ENCODE measurements around the gene PTTG1IP.

Gene PTTG1IP

GRCh38 chr21:44838951-44839350, 34.5 kb downstream of the PTTG1IP start:
- no peak overlapping the region for H4K5ac ChIP-seq (ENCODE audit: low read length)
- H3K4ac ChIP-seq (ENCODE audit: low read depth, low read length), result no peak overlapping the region
- no peak overlapping the region for H2BK15ac ChIP-seq (replicated peaks; ENCODE audit: low read depth)
- H3K36me3 ChIP-seq (ENCODE audit: control insufficient read depth, insufficient read depth, low read length), result no peaks in the 10 kb centered on the region
- no peaks in the 10 kb centered on the region for H3K4me1 ChIP-seq (ENCODE audit: control insufficient read depth, low read depth, low read length)
- no peaks in the 10 kb centered on the region for H3K27me3 ChIP-seq (ENCODE audit: insufficient read depth, low read length, poor library complexity)
- H3K79me2 ChIP-seq (ENCODE audit: control insufficient read depth, insufficient read depth, low read length), result no peaks in the 10 kb centered on the region
- no peak overlapping the region for H3K56ac ChIP-seq (ENCODE audit: low read length)
- no peak for DNase-seq
- H3K27ac ChIP-seq (ENCODE audit: low read depth, low read length), result no peak overlapping the region
- H4K8ac ChIP-seq (ENCODE audit: low read depth, low read length), result no peak overlapping the region
- H2BK120ac ChIP-seq (ENCODE audit: low read depth, low read length), result no peak overlapping the region
- no peak overlapping the region for H2AK5ac ChIP-seq (ENCODE audit: low read length)
- H3K23ac ChIP-seq (ENCODE audit: low read length), result no peak overlapping the region
- H3K9ac ChIP-seq (ENCODE audit: low read length), result no peak overlapping the region
- H2BK5ac ChIP-seq (ENCODE audit: low read length), result no peak overlapping the region
- no peaks in the 10 kb centered on the region for H3K79me1 ChIP-seq (ENCODE audit: low read length)
- H3K4me2 ChIP-seq (ENCODE audit: low read length), result no peak overlapping the region
- H3K18ac ChIP-seq (ENCODE audit: low read length), result no peak overlapping the region
- H3K4me3 ChIP-seq (ENCODE audit: low read length), result no peak overlapping the region
- no CpG with 5 or more reads among the region's 9 CpGs for WGBS (ENCODE audit: extremely low coverage, insufficient coverage, low lambda C conversion rate)

DNA sequence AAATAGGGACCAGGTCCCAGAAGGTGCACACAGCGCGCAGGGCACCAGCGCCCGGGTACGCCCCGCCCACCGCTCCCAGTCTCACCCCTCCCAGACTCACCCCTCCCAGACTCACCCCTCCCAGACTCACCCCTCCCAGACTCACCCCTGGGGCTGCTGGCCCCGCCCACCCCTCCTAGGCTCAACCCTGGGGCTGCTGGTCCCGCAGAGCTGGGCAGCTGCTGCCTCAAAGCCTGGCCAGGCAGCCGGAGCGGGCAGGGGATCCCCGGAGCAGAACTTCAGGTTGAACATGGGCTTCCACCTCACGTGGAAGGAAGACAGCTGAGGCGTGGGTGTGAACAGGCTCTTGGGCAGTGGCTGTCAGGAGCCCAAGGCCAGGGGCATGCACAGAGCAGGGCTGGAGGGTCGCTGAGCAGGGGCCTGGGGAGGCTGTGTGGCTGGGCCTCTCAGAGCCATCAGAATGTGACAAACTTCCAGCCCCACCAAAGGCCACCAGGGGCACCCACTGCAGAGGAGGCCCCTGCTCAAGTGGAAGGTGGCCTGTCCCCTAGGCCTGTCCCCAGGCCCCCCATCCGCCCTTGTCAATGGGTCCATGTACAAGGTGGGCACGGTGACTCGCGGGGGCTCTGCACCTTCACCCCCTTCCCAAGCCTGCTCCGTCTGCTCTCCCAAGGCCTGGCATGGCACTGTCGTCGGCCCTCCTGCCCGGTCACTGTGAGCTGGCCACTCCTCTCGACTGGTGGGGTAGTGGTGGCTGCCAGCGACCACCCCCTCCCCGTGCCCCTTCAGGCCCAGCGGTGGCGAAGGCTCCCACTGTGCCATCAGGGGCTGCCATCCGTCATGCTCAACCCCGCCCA, 35.2 kb downstream of the PTTG1IP start:
- no peak overlapping the region for H2BK120ac ChIP-seq (ENCODE audit: low read depth, low read length)
- no peak overlapping the region for H3K23ac ChIP-seq (ENCODE audit: low read length)
- no peak overlapping the region for H4K8ac ChIP-seq (ENCODE audit: low read depth, low read length)
- no CpG with 5 or more reads among the region's 30 CpGs for WGBS (ENCODE audit: extremely low coverage, insufficient coverage, low lambda C conversion rate)
- H3K4me3 ChIP-seq (ENCODE audit: low read length), result no peak overlapping the region
- no peaks in the 10 kb centered on the region for H3K4me1 ChIP-seq (ENCODE audit: control insufficient read depth, low read depth, low read length)
- H2AK5ac ChIP-seq (ENCODE audit: low read length), result no peak overlapping the region
- DNase-seq, result no peak
- H3K9ac ChIP-seq (ENCODE audit: low read length), result no peak overlapping the region
- H3K4me2 ChIP-seq (ENCODE audit: low read length), result no peak overlapping the region
- no peak overlapping the region for H3K56ac ChIP-seq (ENCODE audit: low read length)
- no peaks in the 10 kb centered on the region for H3K27me3 ChIP-seq (ENCODE audit: insufficient read depth, low read length, poor library complexity)
- H4K5ac ChIP-seq (ENCODE audit: low read length), result no peak overlapping the region
- no peak overlapping the region for H3K18ac ChIP-seq (ENCODE audit: low read length)
- no peaks in the 10 kb centered on the region for H3K79me2 ChIP-seq (ENCODE audit: control insufficient read depth, insufficient read depth, low read length)
- H3K79me1 ChIP-seq (ENCODE audit: low read length), result no peaks in the 10 kb centered on the region
- H3K36me3 ChIP-seq (ENCODE audit: control insufficient read depth, insufficient read depth, low read length), result no peaks in the 10 kb centered on the region
- H3K27ac ChIP-seq (ENCODE audit: low read depth, low read length), result no peak overlapping the region
- no peak overlapping the region for H3K4ac ChIP-seq (ENCODE audit: low read depth, low read length)
- H2BK5ac ChIP-seq (ENCODE audit: low read length), result no peak overlapping the region
- no peak overlapping the region for H2BK15ac ChIP-seq (replicated peaks; ENCODE audit: low read depth)

DNA sequence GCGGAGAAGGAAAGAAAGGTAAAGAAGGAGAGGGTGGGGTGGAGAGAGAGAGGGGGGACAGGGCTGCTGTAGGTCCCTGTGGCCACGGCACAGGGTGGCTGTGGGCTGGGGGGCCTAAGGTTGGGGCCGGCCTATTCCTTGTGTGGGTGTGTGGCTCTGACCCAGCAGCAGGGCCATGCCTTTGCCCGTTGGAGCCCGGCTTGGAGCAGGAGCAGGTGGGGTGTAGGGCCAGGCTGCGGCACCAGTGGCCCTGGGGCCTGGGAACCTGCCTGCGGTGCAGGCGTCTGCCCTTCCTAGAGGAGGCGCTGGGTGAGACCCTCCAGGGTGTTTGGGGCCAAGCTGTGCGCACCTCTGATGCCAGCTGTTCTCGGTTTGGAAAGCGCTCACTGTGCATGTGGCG, 36.0 kb downstream of the PTTG1IP start:
- H3K79me1 ChIP-seq (ENCODE audit: low read length), result no peaks in the 10 kb centered on the region
- no peaks in the 10 kb centered on the region for H3K36me3 ChIP-seq (ENCODE audit: control insufficient read depth, insufficient read depth, low read length)
- H3K27ac ChIP-seq (ENCODE audit: low read depth, low read length), result no peak overlapping the region
- H2BK5ac ChIP-seq (ENCODE audit: low read length), result no peak overlapping the region
- no peaks in the 10 kb centered on the region for H3K27me3 ChIP-seq (ENCODE audit: insufficient read depth, low read length, poor library complexity)
- no peak overlapping the region for H4K5ac ChIP-seq (ENCODE audit: low read length)
- no peak overlapping the region for H3K23ac ChIP-seq (ENCODE audit: low read length)
- no peak overlapping the region for H2AK5ac ChIP-seq (ENCODE audit: low read length)
- no peaks in the 10 kb centered on the region for H3K79me2 ChIP-seq (ENCODE audit: control insufficient read depth, insufficient read depth, low read length)
- WGBS (ENCODE audit: extremely low coverage, insufficient coverage, low lambda C conversion rate), result no CpG with 5 or more reads among the region's 13 CpGs
- no peaks in the 10 kb centered on the region for H3K4me1 ChIP-seq (ENCODE audit: control insufficient read depth, low read depth, low read length)
- H2BK120ac ChIP-seq (ENCODE audit: low read depth, low read length), result no peak overlapping the region
- H3K9ac ChIP-seq (ENCODE audit: low read length), result no peak overlapping the region
- no peak overlapping the region for H3K56ac ChIP-seq (ENCODE audit: low read length)
- H3K18ac ChIP-seq (ENCODE audit: low read length), result no peak overlapping the region
- no peak overlapping the region for H3K4me3 ChIP-seq (ENCODE audit: low read length)
- H4K8ac ChIP-seq (ENCODE audit: low read depth, low read length), result no peak overlapping the region
- H3K4ac ChIP-seq (ENCODE audit: low read depth, low read length), result no peak overlapping the region
- H3K4me2 ChIP-seq (ENCODE audit: low read length), result no peak overlapping the region
- no peak overlapping the region for H2BK15ac ChIP-seq (replicated peaks; ENCODE audit: low read depth)
- no peak for DNase-seq

GRCh38 chr21:44836666-44837471, 36.6 kb downstream of the PTTG1IP start:
- peak overlapping the region; percentile 45 for H3K23ac ChIP-seq (ENCODE audit: low read length)
- H3K4ac ChIP-seq (ENCODE audit: low read depth, low read length), result no peak overlapping the region
- no peak overlapping the region for H2BK5ac ChIP-seq (ENCODE audit: low read length)
- no peak overlapping the region for H3K4me2 ChIP-seq (ENCODE audit: low read length)
- no peak overlapping the region for H4K5ac ChIP-seq (ENCODE audit: low read length)
- no peak overlapping the region for H4K8ac ChIP-seq (ENCODE audit: low read depth, low read length)
- H3K4me1 ChIP-seq (ENCODE audit: control insufficient read depth, low read depth, low read length), result no peaks in the 10 kb centered on the region
- H3K27ac ChIP-seq (ENCODE audit: low read depth, low read length), result no peak overlapping the region
- no peak overlapping the region for H2AK5ac ChIP-seq (ENCODE audit: low read length)
- no peak overlapping the region for H3K56ac ChIP-seq (ENCODE audit: low read length)
- H3K79me2 ChIP-seq (ENCODE audit: control insufficient read depth, insufficient read depth, low read length), result no peaks in the 10 kb centered on the region
- WGBS (ENCODE audit: extremely low coverage, insufficient coverage, low lambda C conversion rate), result no CpG with 5 or more reads among the region's 37 CpGs
- H3K9ac ChIP-seq (ENCODE audit: low read length), result no peak overlapping the region
- no peak overlapping the region for H2BK15ac ChIP-seq (replicated peaks; ENCODE audit: low read depth)
- H2BK120ac ChIP-seq (ENCODE audit: low read depth, low read length), result no peak overlapping the region
- no peak overlapping the region for H3K4me3 ChIP-seq (ENCODE audit: low read length)
- no peaks in the 10 kb centered on the region for H3K36me3 ChIP-seq (ENCODE audit: control insufficient read depth, insufficient read depth, low read length)
- H3K79me1 ChIP-seq (ENCODE audit: low read length), result no peaks in the 10 kb centered on the region
- H3K27me3 ChIP-seq (ENCODE audit: insufficient read depth, low read length, poor library complexity), result no peaks in the 10 kb centered on the region
- H3K18ac ChIP-seq (ENCODE audit: low read length), result no peak overlapping the region
- DNase-seq, result peak; percentile 40

- no peak overlapping the region for H2AK5ac ChIP-seq (ENCODE audit: low read length)
- no peaks in the 10 kb centered on the region for H3K36me3 ChIP-seq (ENCODE audit: control insufficient read depth, insufficient read depth, low read length)
- H3K23ac ChIP-seq (ENCODE audit: low read length), result no peak overlapping the region
- WGBS (ENCODE audit: extremely low coverage, insufficient coverage, low lambda C conversion rate), result no CpG with 5 or more reads among the region's 3 CpGs
- no peak overlapping the region for H3K56ac ChIP-seq (ENCODE audit: low read length)
- H2BK120ac ChIP-seq (ENCODE audit: low read depth, low read length), result no peak overlapping the region
- no peak overlapping the region for H3K18ac ChIP-seq (ENCODE audit: low read length)
- no peak overlapping the region for H3K4ac ChIP-seq (ENCODE audit: low read depth, low read length)
- H3K4me1 ChIP-seq (ENCODE audit: control insufficient read depth, low read depth, low read length), result no peaks in the 10 kb centered on the region
- no peak overlapping the region for H3K27ac ChIP-seq (ENCODE audit: low read depth, low read length)
- H3K9ac ChIP-seq (ENCODE audit: low read length), result no peak overlapping the region
- no peaks in the 10 kb centered on the region for H3K27me3 ChIP-seq (ENCODE audit: insufficient read depth, low read length, poor library complexity)
- H2BK5ac ChIP-seq (ENCODE audit: low read length), result no peak overlapping the region
- H2BK15ac ChIP-seq (replicated peaks; ENCODE audit: low read depth), result no peak overlapping the region
- DNase-seq, result no peak
- no peaks in the 10 kb centered on the region for H3K79me2 ChIP-seq (ENCODE audit: control insufficient read depth, insufficient read depth, low read length)
- no peak overlapping the region for H4K5ac ChIP-seq (ENCODE audit: low read length)
- H3K79me1 ChIP-seq (ENCODE audit: low read length), result no peaks in the 10 kb centered on the region
- H3K4me3 ChIP-seq (ENCODE audit: low read length), result no peak overlapping the region
- no peak overlapping the region for H3K4me2 ChIP-seq (ENCODE audit: low read length)
- H4K8ac ChIP-seq (ENCODE audit: low read depth, low read length), result no peak overlapping the region
Observed at GRCh38 chr21:44836349-44836665, 37.2 kb downstream of the PTTG1IP start.
